ENCODE data around the gene WDR74.

- TF ChIP-seq, protein P1, sequence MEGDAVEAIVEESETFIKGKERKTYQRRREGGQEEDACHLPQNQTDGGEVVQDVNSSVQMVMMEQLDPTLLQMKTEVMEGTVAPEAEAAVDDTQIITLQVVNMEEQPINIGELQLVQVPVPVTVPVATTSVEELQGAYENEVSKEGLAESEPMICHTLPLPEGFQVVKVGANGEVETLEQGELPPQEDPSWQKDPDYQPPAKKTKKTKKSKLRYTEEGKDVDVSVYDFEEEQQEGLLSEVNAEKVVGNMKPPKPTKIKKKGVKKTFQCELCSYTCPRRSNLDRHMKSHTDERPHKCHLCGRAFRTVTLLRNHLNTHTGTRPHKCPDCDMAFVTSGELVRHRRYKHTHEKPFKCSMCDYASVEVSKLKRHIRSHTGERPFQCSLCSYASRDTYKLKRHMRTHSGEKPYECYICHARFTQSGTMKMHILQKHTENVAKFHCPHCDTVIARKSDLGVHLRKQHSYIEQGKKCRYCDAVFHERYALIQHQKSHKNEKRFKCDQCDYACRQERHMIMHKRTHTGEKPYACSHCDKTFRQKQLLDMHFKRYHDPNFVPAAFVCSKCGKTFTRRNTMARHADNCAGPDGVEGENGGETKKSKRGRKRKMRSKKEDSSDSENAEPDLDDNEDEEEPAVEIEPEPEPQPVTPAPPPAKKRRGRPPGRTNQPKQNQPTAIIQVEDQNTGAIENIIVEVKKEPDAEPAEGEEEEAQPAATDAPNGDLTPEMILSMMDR (IDR thresholded peaks at IDR 0.05): no peak
- TF ChIP-seq ZFX (IDR thresholded peaks at IDR 0.05; ENCODE audit: borderline replicate concordance): no peak
Measured at GRCh38 chr11:62799486-62799885, 39.9 kb downstream of the WDR74 start.

Data from 22Rv1 (cell line).